SK-N-SH (cell line): ENCODE measurements around the gene MGA. TPM values are rescaled to one million over a fixed set of nuclear protein-coding genes. Genes with fewer than 3 reads are reported as not detected.

Source experiments
- CTCF ChIA-PET: fragments of 300-600, 350-600 bp; formaldehyde crosslinking; extraction: SDS; loops from one replicate; lab custom pipeline; 2021; lab: Yijun Ruan, JAX
- POLR2A ChIA-PET: fragments of 350-600 bp; sonication (Branson Sonifier 250); formaldehyde crosslinking; extraction: SDS; loops from one replicate; lab custom pipeline; 2020; ENCODE audit warnings: antibody characterized with exemption, inconsistent platforms; lab: Yijun Ruan, JAX
- DNase-seq: peaks from one replicate; pipeline ENCODE4 v3.0.0; 2012
- H2AFZ ChIP-seq: fragments of 200-600 bp; sonication (generic); 2 replicates; pipeline ENCODE4 v1.8.1; 2016; ENCODE audit warnings: antibody characterized with exemption, mild to moderate bottlenecking, low read depth
- H3F3A ChIP-seq: fragments of 200-600 bp; sonication (generic); replicated peaks from 2 replicates; pipeline ENCODE3; 2016; ENCODE audit warnings: antibody characterized with exemption, mild to moderate bottlenecking; ENCODE audit not compliant: insufficient read depth
- H3K27ac ChIP-seq, 2 experiments: fragments of 200-500 bp in 1 of 2; fragments of 200-600 bp in 1 of 2; sonication (Bioruptor generic) in 1 of 2; sonication (generic), shearing (Covaris generic) in 1 of 2; 2 replicates each; pipeline versions ENCODE4 v1.5.1 to v1.6.1; 2014 to 2016; ENCODE audit warnings: low read depth in 2 of 2, inconsistent platforms in 1 of 2, low read length in 1 of 2, mild to moderate bottlenecking in 1 of 2, mixed read lengths in 1 of 2
- H3K27me3 ChIP-seq: fragments of 200-600 bp; sonication (generic), shearing (Covaris generic); 2 replicates; pipeline ENCODE4 v1.6.1; 2016; ENCODE audit warnings: mixed run types; ENCODE audit not compliant: insufficient read depth
- H3K36me3 ChIP-seq, 2 experiments: fragments of 200-500 bp in 1 of 2; fragments of 200-600 bp in 1 of 2; sonication (Bioruptor generic) in 1 of 2; sonication (generic) in 1 of 2; replicated peaks in 1 of 2; 2 replicates each; pipeline versions ENCODE3 to v1.5.1; 2014 to 2016; ENCODE audit warnings: low read length in 1 of 2, mild to moderate bottlenecking in 1 of 2; ENCODE audit not compliant: insufficient read depth in 2 of 2, control insufficient read depth in 1 of 2
- H3K4me1 ChIP-seq, 2 experiments: fragments of 200-500 bp in 1 of 2; fragments of 200-600 bp in 1 of 2; sonication (Bioruptor generic) in 1 of 2; sonication (generic), shearing (Covaris generic) in 1 of 2; 2 replicates each; pipeline versions ENCODE4 v1.5.1 to v1.6.1; 2014 to 2016; ENCODE audit warnings: low read depth in 1 of 2, low read length in 1 of 2, mixed run types in 1 of 2; ENCODE audit not compliant: insufficient read depth in 2 of 2, control insufficient read depth in 1 of 2
- H3K4me2 ChIP-seq: fragments of 200-600 bp; sonication (generic), shearing (Covaris generic); 2 replicates; pipeline ENCODE4 v1.6.1; 2017; ENCODE audit warnings: mixed run types
- H3K4me3 ChIP-seq, 2 experiments: fragments of 200-500 bp in 1 of 2; fragments of 200-600 bp in 1 of 2; sonication (Bioruptor generic) in 1 of 2; sonication (generic), shearing (Covaris generic) in 1 of 2; 2 replicates each; pipeline versions ENCODE4 v1.5.1 to v1.8.1; 2014 to 2016; ENCODE audit warnings: low read depth in 2 of 2, inconsistent platforms in 1 of 2, low read length in 1 of 2, mild to moderate bottlenecking in 1 of 2, mixed read lengths in 1 of 2, moderate library complexity in 1 of 2
- H3K79me2 ChIP-seq: fragments of 200-600 bp; sonication (generic); 2 replicates; pipeline ENCODE4 v1.8.1; 2017; ENCODE audit warnings: mild to moderate bottlenecking; ENCODE audit not compliant: insufficient read depth
- H3K9ac ChIP-seq: fragments of 200-600 bp; sonication (generic); 2 replicates; pipeline ENCODE4 v1.6.1; 2017; ENCODE audit warnings: mixed run types
- H3K9me2 ChIP-seq: fragments of 200-600 bp; sonication (generic); 2 replicates; pipeline ENCODE4 v1.6.1; 2017; ENCODE audit warnings: mixed run types
- H3K9me3 ChIP-seq: fragments of 200-600 bp; sonication (generic); 2 replicates; pipeline ENCODE4 v1.6.1; 2017; ENCODE audit warnings: mixed run types, mild to moderate bottlenecking, moderate library complexity
- H4K20me1 ChIP-seq: fragments of 200-600 bp; sonication (generic); 2 replicates; pipeline ENCODE4 v1.6.1; 2017; ENCODE audit warnings: mild to moderate bottlenecking, mixed run types; ENCODE audit not compliant: insufficient read depth
- CHD2 ChIP-seq: fragments of 150-350 bp; IDR thresholded peaks from 2 replicates; pipeline ENCODE4 v1.6.1; 2018; ENCODE audit warnings: low read length; ENCODE audit not compliant: partially characterized antibody
- EZH2phosphoT487 ChIP-seq: fragments of 200-600 bp; sonication (generic); IDR thresholded peaks from 2 replicates; pipeline ENCODE4 v1.6.1; 2017; ENCODE audit warnings: low read depth, mixed run types, mild to moderate bottlenecking, antibody characterized with exemption, moderate library complexity, borderline replicate concordance
- FOSL2 ChIP-seq: IDR thresholded peaks from 2 replicates; pipeline ENCODE4 v1.4.0; 2012; ENCODE audit warnings: low read depth, mild to moderate bottlenecking, moderate library complexity, borderline replicate concordance
- FOXJ3 ChIP-seq: sonication (generic); formaldehyde crosslinking; IDR thresholded peaks from 2 replicates; pipeline ENCODE4 v1.5.1; 2020; ENCODE audit warnings: mild to moderate bottlenecking, missing genetic modification reagents
- FOXM1 ChIP-seq: IDR thresholded peaks from 2 replicates; pipeline ENCODE4 v1.4.0; 2012; ENCODE audit warnings: low read depth, mild to moderate bottlenecking
- GABPA ChIP-seq: IDR thresholded peaks from 2 replicates; pipeline ENCODE4 v1.4.0; 2012; ENCODE audit warnings: low read depth, mild to moderate bottlenecking
- GATA2 ChIP-seq: sonication (generic); formaldehyde crosslinking; IDR thresholded peaks from 2 replicates; pipeline ENCODE4 v1.5.0; 2020; ENCODE audit warnings: mild to moderate bottlenecking, missing genetic modification reagents
- MEF2A ChIP-seq: IDR thresholded peaks from 2 replicates; pipeline ENCODE4 v1.4.0; 2012; ENCODE audit warnings: low read depth, borderline replicate concordance
- NFIC ChIP-seq: IDR thresholded peaks from 2 replicates; pipeline ENCODE4 v1.4.0; 2012; ENCODE audit warnings: borderline replicate concordance
- NRF1 ChIP-seq: IDR thresholded peaks from 2 replicates; pipeline ENCODE4 v1.6.1; 2012; ENCODE audit warnings: low read depth, mild to moderate bottlenecking, low read length
- POLR2AphosphoS5 ChIP-seq: IDR thresholded peaks from 2 replicates; pipeline ENCODE4 v1.6.1; 2012; ENCODE audit warnings: low read depth, low read length
- RAD21 ChIP-seq: IDR thresholded peaks from 2 replicates; pipeline ENCODE4 v1.6.1; 2012; ENCODE audit warnings: mild to moderate bottlenecking, low read length
- SIN3A ChIP-seq: IDR thresholded peaks from 2 replicates; pipeline ENCODE4 v1.6.1; 2012; ENCODE audit warnings: low read depth, mild to moderate bottlenecking, low read length, moderate library complexity, borderline replicate concordance
- TAF1 ChIP-seq: IDR thresholded peaks from 2 replicates; pipeline ENCODE4 v1.6.1; 2012; ENCODE audit warnings: low read depth, mild to moderate bottlenecking, low read length, moderate library complexity, borderline replicate concordance
- TEAD4 ChIP-seq: IDR thresholded peaks from 2 replicates; pipeline ENCODE4 v1.4.0; 2012; ENCODE audit warnings: mild to moderate bottlenecking, borderline replicate concordance; ENCODE audit not compliant: insufficient read depth
- USF1 ChIP-seq: IDR thresholded peaks from 2 replicates; pipeline ENCODE4 v1.4.0; 2012; ENCODE audit warnings: low read depth, borderline replicate concordance
- USF2 ChIP-seq: fragments of 150-350 bp; IDR thresholded peaks from 2 replicates; pipeline ENCODE4 v1.6.1; 2017; ENCODE audit warnings: antibody characterized with exemption, low read length, low read depth, borderline replicate concordance
- YY1 ChIP-seq: IDR thresholded peaks from 2 replicates; pipeline ENCODE4 v1.4.0; 2012; ENCODE audit warnings: low read depth, mild to moderate bottlenecking
- WGBS: methylation state at CpG from one replicate; pipeline ENCODE4 v1.1.6; 2017; ENCODE audit warnings: low lambda C conversion rate; 5-methylcytosine and 5-hydroxymethylcytosine counted together
- polyA plus RNA-seq, 3 experiments: library from polyadenylated mRNA; depleted of rRNA; stranded (reverse); fragments of >200 nt; gene quantifications; 2 replicates each; pipeline ENCODE4 v1.2.3, GENCODE V29; 2012
- TF ChIP-seq, protein P1 (sequence below): IDR thresholded peaks from 2 replicates; pipeline ENCODE4 v1.4.0; 2012; ENCODE audit warnings: low read depth, borderline replicate concordance
- TF ChIP-seq, protein P2 (sequence below): IDR thresholded peaks from 2 replicates; pipeline ENCODE4 v1.4.0; 2012; ENCODE audit warnings: low read depth
- TF ChIP-seq, protein P3 (sequence below): fragments of 200-600 bp; sonication (generic); IDR thresholded peaks from 2 replicates; pipeline ENCODE4 v1.6.1; 2017; ENCODE audit warnings: antibody characterized with exemption, mild to moderate bottlenecking, moderate library complexity

Gene MGA
- polyA plus RNA-seq, 1 of the 3 experiments (the other 2 are of a cell fraction): 2.3 TPM

- peak overlapping the region; percentile 61; the same call in 1 of the 2 replicates for H3K9ac ChIP-seq
- peak overlapping the region in 1 of 2 experiments; percentile 80; a peak in 2 of 4 replicates for H3K27ac ChIP-seq
- no peaks in the 10 kb centered on the region for H3K9me3 ChIP-seq
- no peaks in the 10 kb centered on the region for H3K79me2 ChIP-seq
- H3K36me3 ChIP-seq: no peaks in the 10 kb centered on the region
- no peaks in the 10 kb centered on the region for H3K27me3 ChIP-seq
- CTCF ChIA-PET: interaction anchor here (1.8 to 2.2 kb wide), 2 partner anchors 18 to 63 kb away, joined by 6 to 9 read pairs; no protein-coding TSS in a partner anchor
- peaks cover 0 to 10% of the 10 kb centered on the region in 2 experiments; a peak in 1 of 4 replicates for H3K4me1 ChIP-seq
- H3K4me3 ChIP-seq: peak overlapping the region; percentile 50 to 63
- DNase-seq: peak; percentile 96
- H3K9me2 ChIP-seq: no peaks in the 10 kb centered on the region
- H3F3A ChIP-seq: peaks cover 24% of the 10 kb centered on the region
- peak overlapping the region; percentile 84 for H3K4me2 ChIP-seq
- no peak for TF ChIP-seq TAF1
- no peak for TF ChIP-seq FOSL2
- no peak for TF ChIP-seq TEAD4
- TF ChIP-seq POLR2AphosphoS5: peak; percentile 72
- peak; percentile 84 for TF ChIP-seq CHD2
- no peak for TF ChIP-seq GATA2 (CRISPR knock-in tag)
- peak; percentile 64; the same call in 1 of the 2 replicates for TF ChIP-seq YY1
- no peak for TF ChIP-seq RAD21
- TF ChIP-seq, protein P1, sequence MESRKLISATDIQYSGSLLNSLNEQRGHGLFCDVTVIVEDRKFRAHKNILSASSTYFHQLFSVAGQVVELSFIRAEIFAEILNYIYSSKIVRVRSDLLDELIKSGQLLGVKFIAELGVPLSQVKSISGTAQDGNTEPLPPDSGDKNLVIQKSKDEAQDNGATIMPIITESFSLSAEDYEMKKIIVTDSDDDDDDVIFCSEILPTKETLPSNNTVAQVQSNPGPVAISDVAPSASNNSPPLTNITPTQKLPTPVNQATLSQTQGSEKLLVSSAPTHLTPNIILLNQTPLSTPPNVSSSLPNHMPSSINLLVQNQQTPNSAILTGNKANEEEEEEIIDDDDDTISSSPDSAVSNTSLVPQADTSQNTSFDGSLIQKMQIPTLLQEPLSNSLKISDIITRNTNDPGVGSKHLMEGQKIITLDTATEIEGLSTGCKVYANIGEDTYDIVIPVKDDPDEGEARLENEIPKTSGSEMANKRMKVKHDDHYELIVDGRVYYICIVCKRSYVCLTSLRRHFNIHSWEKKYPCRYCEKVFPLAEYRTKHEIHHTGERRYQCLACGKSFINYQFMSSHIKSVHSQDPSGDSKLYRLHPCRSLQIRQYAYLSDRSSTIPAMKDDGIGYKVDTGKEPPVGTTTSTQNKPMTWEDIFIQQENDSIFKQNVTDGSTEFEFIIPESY: no peak
- TF ChIP-seq EZH2phosphoT487: no peak
- TF ChIP-seq, protein P2, sequence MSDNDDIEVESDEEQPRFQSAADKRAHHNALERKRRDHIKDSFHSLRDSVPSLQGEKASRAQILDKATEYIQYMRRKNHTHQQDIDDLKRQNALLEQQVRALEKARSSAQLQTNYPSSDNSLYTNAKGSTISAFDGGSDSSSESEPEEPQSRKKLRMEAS: peak; percentile 97
- peak; percentile 97 for TF ChIP-seq USF1
- no peak for TF ChIP-seq GABPA
- TF ChIP-seq NFIC: no peak
- TF ChIP-seq, protein P3, sequence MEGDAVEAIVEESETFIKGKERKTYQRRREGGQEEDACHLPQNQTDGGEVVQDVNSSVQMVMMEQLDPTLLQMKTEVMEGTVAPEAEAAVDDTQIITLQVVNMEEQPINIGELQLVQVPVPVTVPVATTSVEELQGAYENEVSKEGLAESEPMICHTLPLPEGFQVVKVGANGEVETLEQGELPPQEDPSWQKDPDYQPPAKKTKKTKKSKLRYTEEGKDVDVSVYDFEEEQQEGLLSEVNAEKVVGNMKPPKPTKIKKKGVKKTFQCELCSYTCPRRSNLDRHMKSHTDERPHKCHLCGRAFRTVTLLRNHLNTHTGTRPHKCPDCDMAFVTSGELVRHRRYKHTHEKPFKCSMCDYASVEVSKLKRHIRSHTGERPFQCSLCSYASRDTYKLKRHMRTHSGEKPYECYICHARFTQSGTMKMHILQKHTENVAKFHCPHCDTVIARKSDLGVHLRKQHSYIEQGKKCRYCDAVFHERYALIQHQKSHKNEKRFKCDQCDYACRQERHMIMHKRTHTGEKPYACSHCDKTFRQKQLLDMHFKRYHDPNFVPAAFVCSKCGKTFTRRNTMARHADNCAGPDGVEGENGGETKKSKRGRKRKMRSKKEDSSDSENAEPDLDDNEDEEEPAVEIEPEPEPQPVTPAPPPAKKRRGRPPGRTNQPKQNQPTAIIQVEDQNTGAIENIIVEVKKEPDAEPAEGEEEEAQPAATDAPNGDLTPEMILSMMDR: no peak
- no peak for TF ChIP-seq FOXM1
- TF ChIP-seq NRF1: peak; percentile 42; the same call in 1 of the 2 replicates
- no peak for TF ChIP-seq FOXJ3 (CRISPR knock-in tag)
- 0 out of 2 replicates have a peak, but pooled peaks have one; percentile 13 for TF ChIP-seq SIN3A
- peak; percentile 84 for TF ChIP-seq USF2
- TF ChIP-seq MEF2A: no peak
- WGBS: 7% methylated on average over 54 of the region's 104 CpGs
- H4K20me1 ChIP-seq: no peaks in the 10 kb centered on the region
- POLR2A ChIA-PET: interaction anchor here (0.6 to 1.3 kb wide), 7 partner anchors 8 to 182 kb away, joined by 3 to 7 read pairs (median 3); partner anchors contain the start of genes MGA and RPAP1
- peak overlapping the region; percentile 99 for H2AFZ ChIP-seq
Observed at GRCh38 chr15:41621200-41622193, 38.7 kb upstream of the MGA start.
